Measurements from ENCODE around the gene MIPOL1. TPM values are rescaled to one million over a fixed set of nuclear protein-coding genes. Genes with fewer than 3 reads are reported as not detected.

Gene MIPOL1
- total and polyA plus RNA-seq, 2 of the 13 experiments (the other 11 are each of a cell fraction or from before 2014, with no cell fraction given), result 8.6 to 34.2 TPM

GRCh38 chr14:37466623-37467088 is 268.9 kb downstream of the MIPOL1 start (continued):
- TF ChIP-seq, protein P1, sequence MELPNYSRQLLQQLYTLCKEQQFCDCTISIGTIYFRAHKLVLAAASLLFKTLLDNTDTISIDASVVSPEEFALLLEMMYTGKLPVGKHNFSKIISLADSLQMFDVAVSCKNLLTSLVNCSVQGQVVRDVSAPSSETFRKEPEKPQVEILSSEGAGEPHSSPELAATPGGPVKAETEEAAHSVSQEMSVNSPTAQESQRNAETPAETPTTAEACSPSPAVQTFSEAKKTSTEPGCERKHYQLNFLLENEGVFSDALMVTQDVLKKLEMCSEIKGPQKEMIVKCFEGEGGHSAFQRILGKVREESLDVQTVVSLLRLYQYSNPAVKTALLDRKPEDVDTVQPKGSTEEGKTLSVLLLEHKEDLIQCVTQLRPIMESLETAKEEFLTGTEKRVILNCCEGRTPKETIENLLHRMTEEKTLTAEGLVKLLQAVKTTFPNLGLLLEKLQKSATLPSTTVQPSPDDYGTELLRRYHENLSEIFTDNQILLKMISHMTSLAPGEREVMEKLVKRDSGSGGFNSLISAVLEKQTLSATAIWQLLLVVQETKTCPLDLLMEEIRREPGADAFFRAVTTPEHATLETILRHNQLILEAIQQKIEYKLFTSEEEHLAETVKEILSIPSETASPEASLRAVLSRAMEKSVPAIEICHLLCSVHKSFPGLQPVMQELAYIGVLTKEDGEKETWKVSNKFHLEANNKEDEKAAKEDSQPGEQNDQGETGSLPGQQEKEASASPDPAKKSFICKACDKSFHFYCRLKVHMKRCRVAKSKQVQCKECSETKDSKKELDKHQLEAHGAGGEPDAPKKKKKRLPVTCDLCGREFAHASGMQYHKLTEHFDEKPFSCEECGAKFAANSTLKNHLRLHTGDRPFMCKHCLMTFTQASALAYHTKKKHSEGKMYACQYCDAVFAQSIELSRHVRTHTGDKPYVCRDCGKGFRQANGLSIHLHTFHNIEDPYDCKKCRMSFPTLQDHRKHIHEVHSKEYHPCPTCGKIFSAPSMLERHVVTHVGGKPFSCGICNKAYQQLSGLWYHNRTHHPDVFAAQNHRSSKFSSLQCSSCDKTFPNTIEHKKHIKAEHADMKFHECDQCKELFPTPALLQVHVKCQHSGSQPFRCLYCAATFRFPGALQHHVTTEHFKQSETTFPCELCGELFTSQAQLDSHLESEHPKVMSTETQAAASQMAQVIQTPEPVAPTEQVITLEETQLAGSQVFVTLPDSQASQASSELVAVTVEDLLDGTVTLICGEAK (IDR thresholded peaks at IDR 0.05), result no peak
- TF ChIP-seq, protein P1 (CRISPR knock-in tag; IDR thresholded peaks at IDR 0.05), result no peak; the same call in 1 of the 2 replicates
- TF ChIP-seq SMC3 (IDR thresholded peaks at IDR 0.05; ENCODE audit: low read length) (peak; percentile 93), HNF1B (CRISPR knock-in tag; IDR thresholded peaks at IDR 0.05) (peak; percentile 100), ZNF550 (CRISPR knock-in tag; IDR thresholded peaks at IDR 0.05; ENCODE audit: borderline replicate concordance) (no peak), ZNF850 (CRISPR knock-in tag; conservative IDR thresholded peaks at IDR 0.05) (no peak), ZFP41 (CRISPR knock-in tag; IDR thresholded peaks at IDR 0.05; ENCODE audit: borderline replicate concordance) (no peak), ZNF207 (IDR thresholded peaks at IDR 0.05; ENCODE audit: borderline replicate concordance) (no peak), NAIF1 (CRISPR knock-in tag; IDR thresholded peaks at IDR 0.05; ENCODE audit: borderline replicate concordance) (peak; percentile 89; the same call in 1 of the 2 replicates), PAXIP1 (CRISPR knock-in tag; conservative IDR thresholded peaks at IDR 0.05) (peak; percentile 100), RAD21 (CRISPR knock-in tag; IDR thresholded peaks at IDR 0.05) (peak; percentile 67), ZNF275 (CRISPR knock-in tag; IDR thresholded peaks at IDR 0.05; ENCODE audit: borderline replicate concordance) (0 out of 2 replicates have a peak, but pooled peaks have one; percentile 90), NR2F1 (CRISPR knock-in tag; IDR thresholded peaks at IDR 0.05) (peak in 1 of 2 experiments; percentile 79; a peak in 2 of 4 replicates)
